T-helper 9 cell (primary cell): ENCODE results near the gene FERD3L.

ENCODE experiments used
- DNase-seq: peaks from one replicate; pipeline ENCODE4 v3.0.0-alpha.2; 2020

FERD3L gene

DNA sequence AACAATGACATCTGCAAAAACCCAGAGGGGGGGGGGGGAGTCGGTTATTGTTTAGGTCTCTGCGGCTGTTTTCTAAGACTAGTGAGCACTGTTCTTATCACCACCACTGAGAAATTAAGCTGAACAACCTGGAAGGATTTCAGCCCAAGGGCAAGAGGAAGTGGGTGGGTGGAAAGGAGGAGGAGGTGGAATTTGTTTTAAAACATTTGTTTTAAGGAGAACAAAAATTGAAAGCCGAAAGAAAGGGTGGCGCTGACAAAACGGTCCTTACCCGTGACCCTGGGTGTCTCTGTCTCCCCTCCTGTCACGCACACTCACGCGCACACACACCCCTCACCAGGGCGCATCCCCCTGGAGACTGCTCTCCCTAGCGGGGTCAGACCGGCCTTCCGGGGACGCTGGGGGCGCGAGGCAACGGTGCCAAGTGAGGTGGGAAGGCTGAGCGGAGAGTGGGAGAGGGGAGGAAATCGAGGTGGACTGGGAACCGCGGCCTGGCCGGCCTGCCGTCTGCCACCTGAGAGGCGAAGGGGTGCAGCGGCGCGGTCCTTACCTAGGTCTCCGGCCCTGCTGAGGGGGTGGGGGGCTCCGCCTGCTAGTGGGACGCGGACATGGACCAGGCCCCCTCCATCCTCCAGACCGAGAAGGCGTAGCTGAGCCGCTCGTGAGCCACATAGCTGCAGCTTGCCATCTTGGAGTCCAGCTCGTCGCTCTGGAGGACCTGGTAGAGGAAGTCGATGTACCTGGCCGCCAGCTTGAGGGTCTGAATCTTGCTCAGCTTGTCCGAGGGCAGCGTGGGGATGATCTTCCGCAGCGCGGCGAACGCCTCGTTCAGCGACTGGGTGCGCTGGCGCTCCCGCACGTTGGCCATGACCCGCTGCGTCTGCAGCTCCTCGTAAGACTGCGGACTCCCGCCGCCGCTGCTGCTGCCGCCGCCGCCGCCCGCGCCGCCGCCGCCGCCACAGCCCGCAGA lies 28.8 kb downstream of the FERD3L start:
- DNase-seq = no peak

DNA sequence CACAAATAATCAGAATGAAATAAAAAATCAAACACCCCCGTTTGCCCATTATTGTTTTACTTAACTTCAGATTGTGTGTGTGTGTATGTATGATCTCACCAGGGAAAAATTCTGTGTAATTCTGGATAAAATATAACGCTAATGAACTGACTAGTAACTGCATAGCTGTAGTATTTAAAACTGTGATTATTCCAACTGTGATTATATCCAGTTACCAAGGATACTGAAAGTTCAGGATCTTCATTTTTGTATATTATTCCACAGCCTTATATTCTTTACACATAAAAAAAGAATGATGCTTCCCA lies 30.7 kb downstream of the FERD3L start:
- DNase-seq = no peak

DNA sequence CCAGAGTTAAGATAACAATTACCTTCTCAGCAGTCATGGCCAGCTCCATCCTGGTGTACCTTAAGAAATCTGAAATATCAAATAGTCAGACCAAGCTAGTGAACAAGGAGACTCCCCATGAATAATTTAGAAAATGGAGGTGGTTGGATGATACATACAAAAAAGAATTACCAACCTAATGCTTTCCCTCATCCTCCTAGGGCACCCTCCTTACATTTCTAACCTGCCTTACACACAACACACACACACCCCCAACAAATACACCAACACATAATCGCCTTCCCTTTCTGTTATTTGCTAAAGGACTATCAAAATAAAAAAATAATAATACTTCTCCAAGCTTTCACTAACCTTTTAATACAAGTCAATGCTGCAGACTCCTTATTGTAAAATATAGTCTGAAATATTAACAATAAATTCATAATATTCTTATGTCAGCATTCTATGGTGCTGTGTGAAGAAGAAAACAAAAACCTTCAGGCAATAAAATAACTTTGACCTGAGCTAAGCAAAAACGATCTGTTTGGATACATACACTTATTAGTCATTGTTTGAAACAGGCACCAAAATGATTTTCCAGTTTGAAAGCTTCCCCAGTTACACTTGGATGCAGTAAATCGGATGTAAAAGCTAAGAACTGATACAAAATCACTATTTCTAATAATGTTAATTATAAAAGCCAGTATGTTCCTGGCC lies 31.2 kb downstream of the FERD3L start:
- no peak for DNase-seq

DNA sequence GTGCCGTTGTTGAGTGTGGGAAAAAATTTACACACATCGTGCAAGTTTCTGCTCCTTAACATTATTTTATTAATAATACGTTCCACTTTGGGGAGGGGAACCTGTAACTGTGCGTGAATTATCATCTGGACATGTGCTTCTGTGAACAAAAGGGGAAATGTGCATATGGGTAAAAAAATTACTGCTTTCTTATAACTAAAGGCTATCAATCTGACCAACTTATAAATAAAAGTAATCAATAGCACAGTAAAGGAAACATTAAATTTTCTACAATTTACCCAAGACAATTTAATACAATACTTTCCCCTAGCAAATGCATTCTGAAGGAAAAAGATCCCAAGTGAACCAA lies 32.2 kb downstream of the FERD3L start:
- DNase-seq = no peak

DNA sequence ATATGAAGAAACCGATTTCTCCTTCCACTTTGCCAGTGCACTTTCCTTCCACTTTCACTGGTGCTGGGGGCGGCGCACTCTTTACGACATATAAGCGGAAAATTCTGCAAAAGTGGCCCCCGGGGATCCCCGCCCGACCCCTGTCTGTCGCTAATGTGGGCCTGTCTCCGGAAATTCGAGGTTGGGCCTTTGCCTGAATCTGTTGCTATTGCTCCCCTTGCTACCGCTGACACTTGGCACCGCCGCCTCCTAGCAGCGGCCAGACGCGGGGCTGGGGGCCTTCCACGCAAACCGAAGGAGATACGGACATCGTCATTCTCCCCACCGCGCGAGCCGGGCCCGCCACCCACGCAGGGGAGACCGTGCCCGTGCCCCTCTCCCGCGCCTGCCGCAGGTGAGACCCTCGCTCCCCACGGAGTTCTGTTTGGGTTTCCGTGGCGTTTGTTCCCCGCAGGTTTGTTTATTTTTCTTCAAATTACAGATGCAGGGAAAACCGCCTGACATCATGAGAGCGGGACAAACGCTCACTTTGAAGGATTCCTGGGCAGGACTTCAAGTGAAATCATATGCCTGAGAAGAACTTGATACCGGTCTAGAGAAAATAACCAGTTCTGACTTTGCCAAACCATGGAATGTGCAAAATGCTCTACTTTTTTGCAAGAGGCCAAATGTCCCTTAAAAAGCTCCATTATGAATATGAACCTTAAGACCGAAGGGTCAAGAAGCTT lies 32.8 kb downstream of the FERD3L start:
- DNase-seq = no peak

DNA sequence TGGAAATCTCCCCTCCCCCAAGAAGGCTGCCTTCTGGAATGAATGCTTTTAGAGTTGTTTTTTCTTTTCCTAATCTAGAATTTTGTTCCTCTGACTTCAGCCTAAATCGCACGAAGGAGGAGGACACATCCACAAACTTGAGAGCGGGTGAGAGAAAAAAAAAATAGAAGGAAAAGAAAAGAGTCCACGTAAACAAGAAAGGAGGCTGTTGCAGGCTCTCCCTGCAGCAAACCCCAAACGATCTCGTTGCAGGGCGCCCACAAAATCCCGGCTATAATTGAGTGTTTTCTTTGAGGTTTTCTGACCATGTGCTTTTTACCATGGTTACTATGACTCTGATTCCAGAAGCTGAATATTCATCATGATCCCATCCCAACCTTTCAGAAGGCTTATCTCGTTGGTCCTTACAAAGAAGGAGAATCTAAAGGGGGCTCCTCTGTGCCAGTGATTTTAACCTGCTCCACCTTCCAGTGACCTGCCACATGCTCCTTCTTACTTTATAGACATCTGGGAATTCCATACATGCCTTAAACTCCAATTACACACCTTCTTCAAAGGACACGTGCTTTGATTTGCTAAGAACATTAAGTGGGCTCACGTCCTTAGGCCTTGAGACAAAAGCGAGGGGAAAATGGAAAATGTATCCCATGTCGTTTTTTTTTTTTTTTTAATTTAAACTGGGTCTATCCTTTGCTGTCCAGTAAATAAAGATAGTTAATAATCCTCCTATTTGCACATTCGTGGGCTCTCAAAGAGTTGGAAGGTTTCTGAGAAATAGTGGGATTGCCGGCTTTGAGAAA lies 33.5 kb downstream of the FERD3L start:
- no peak for DNase-seq

DNA sequence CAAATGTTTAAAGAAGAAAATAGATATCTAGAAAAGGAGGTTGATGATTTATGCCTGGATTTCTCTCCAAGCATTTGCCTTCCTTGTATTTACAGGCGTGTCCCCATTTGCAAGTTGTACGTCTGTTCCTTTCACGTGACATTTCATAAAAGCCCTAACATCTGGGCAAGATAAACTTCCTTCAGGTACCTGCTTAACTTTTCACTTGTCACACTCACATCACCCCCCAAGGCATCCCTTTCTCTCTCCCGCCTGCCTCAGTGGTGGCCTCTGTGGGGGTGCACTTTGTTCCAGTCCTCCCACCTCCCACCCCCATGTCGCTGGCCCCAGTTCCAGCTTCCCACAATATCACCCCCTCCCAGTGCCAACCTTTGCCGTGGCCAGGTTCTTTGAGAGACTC lies 34.4 kb downstream of the FERD3L start:
- no peak for DNase-seq

DNA sequence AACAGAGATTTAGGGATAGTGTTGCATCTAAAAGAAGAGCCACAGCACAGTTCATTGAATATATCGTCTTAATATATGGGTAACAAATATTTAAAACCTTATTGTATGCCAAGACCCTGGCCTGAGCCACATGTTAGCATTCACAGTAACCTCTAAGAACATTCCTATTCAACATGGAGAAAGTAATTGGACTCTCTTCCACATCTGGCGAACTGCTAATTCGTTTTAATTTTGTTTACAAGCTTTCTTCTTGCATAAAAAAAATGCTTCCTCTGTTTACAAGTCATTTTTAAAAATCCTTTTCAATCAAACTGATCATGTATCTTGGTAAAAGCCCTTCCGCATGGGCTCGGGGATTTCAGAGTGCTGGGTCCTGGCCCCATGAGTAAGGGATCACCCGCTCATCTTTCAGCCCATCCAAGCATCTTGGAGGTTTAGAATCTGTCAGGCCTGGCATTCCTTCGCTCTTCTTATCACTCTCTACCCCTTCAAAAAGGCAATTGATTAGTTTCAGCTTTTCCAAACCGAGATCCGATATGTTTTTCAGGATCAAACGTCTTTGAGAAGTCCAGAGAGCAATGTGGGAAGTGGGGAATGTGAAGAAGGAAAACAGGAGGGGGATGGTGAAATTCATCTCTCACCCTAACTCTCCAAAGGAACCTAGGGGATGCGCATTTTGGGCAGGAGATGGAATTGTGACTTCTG lies 35.0 kb downstream of the FERD3L start:
- no peak for DNase-seq

DNA sequence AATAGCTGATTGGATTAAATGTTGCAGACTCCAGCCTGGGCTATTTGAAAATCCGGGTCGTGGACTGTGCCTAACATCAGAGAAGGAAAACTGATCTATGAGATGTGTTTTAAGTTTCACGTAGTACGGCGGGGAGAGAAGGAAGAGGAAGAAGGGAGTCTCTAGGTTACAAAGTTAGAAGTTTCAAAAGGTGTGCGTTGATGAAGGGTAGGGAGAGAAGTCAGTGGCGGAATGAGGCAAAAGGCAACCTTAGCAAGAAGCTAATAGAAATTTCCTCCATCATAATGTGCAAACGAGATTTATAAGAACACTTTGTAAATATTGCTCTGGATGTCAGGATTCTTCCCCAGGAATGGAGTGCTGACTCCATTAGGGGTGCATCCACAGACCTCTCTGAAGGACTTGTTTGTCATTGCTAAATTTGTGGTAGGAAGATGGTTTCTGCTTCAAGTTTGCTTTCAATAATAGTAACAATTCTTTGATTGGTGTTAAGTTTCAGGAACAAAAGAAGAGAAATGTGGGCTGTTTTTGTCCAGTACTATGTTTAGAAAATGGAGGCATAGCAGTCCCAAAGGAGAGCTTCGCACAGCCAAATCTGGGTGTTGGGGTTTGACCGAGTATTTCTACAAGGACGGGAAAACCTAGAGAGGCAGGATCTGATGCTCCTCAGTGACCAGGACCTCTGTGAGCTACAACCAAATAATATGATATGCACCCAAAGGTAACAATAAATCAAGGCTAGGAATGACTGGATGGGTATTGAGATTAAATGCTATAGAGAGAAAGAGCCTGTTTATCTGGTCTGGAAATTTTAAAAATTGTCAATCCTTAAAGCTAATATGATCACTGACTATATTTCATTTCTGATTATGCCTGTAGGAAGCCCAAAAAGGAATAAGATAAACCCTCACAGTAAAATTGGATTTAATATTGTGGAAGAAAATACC lies 35.9 kb downstream of the FERD3L start:
- DNase-seq = no peak

DNA sequence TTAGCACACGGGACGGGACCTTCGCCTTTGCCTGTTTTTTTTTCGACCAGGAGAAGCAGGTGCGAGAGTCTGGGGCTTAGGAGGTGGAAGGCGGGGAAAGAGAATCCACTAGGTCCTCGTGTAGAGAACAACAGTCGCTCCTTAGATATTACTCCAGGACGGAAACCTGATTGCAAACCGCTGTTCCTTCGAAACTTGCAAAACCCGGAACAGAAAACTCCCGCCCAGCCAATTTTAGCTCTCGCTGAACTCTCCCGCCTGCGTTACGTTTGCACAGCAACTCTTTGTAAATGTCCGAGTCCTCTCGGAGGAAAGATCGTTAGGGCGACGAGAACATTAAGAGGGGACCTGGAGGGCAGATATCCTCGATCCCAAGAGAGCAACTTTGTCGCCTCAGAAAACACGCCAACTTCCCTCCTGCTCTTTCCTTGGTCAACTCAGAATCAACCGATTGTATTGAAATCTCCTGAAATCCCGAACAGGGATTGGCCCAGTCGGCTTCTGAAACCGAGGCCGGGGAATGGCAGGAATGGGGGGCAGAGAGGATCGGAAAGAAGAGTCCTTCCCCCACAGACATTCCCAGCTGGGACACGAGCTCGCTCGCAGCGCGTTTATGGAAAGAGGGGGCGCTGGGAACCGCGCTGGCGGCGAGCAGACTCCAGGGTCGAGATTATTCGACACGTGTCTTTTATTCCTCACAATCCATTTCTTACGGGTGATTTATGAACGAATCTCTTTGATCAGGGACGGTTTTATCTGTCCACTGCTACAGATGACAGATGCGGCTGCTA lies 37.7 kb downstream of the FERD3L start:
- DNase-seq = no peak

DNA sequence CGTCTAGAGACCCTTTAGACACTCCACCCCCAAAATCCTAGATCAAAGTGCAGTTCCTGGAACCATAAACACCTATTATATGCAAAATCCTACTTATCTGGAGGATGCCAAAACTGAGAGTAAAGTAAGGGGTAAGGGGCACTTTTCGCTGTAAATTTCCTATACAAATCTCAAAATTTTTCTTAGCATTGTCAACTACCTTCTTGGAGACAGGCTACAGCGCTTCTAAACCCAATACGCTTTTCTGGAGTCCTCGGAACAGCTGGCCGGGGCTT lies 38.2 kb downstream of the FERD3L start:
- DNase-seq = no peak

DNA sequence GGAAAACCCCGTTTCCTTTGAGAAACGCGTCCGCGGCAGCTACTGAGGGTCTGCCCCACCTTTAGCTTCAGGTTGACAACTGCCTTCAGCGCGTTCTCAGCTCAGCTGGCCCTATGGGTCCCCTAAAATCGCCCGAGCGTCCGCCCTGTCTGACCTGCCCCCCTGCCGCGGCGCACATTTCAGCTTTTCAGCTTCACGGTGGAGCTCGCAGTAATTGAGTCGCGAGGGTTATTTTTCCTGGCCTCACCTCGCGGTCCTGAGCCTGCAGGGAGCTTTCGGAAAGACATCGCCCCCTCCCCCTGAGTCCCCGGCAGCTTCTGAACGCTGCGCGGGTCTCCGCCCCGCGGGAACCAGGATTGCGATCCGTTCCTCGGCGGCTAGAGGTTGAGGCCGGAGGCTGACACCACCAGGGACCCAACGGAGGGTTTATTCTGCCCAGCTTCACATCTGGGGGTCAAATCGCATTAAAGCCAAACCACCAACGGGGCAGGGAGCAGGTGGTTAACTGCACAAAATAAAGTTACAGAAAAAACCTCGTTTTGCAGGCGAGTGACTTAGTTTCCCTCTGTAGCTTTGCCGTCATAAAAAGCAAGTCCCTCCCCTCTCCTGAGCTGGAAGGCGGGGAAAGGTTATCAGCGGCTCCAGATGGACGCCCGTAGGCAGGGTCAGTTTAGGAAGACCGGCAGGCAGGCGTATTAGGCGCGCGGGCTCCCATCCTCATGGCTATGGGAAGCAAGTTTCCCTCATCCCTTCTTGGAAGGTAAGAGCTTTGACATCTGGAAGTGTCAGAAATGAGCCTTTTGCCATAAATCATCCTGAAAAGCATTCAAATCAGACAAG lies 38.8 kb downstream of the FERD3L start:
- no peak for DNase-seq

DNA sequence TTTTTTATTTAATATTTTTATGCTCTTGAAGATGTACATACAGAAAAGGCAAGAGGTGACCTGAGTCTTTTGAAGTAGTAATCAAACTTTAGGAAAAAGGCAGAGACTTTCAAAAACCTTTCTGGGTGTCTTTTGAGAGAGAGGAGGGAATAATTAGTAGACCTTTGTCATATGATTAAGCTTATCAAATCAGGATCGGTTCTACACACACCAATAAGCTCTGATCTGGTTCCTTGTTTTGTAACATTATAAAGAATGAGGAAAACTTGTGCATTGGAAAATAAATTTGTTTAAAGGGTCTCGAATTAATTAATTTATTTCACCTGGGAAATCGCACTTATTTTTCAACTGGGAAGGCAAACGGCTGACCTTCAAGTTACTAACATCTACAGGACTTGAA lies 39.7 kb downstream of the FERD3L start:
- DNase-seq = no peak

DNA sequence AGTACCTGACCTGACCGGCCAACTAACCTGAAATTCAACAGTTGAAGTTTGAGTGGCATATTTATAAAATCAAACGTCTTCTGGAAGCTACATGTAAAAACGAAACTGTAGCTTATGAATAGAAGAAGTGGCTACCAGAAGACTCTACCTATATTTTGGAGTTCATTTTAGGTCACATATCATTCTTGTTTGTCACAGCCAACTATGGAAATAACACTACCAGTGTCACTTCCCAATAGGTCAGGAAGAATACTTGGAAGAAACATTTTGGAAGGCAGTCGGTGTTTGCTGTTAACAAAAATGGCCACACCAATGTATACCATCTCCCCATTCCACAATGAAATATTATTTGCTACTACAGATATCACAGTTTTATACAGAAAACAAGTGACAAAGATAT lies 40.4 kb downstream of the FERD3L start:
- no peak for DNase-seq

DNA sequence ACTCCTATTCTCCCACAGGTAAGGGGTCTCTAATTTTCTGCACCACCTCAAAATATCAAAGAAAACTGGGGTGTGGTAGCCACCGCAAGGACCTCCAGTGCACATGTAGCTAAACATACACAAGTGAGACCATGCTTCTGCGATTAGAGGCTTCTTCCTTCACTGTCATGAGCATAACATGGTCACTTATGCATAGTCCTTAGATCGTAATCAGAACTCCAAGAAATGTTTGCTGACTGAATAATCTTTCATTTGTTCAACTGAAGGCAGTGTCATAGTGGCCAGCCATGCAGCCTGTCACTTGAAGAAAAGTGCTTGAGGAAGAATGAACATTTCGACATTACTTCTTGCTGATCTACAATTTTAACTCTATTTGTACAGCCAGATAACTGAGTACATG lies 42.3 kb downstream of the FERD3L start:
- DNase-seq = no peak

DNA sequence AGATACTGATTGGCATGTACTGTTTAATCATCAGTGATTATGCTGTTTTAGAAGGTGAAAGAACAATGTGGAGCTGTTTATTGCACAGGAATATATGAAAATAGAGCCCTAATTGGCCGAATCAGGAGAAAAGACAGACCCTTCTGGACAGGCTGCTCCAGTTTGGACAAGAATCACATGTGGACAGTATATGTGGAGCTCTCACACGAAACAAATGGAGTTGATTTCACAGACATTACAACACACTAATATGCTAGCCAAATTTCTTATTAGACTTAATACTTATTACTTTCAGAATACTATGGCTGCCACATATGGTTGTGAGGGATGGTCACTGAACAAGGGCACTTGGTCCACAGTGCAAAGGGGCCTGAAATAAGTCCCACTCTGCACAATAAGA lies 43.3 kb downstream of the FERD3L start:
- DNase-seq = no peak

DNA sequence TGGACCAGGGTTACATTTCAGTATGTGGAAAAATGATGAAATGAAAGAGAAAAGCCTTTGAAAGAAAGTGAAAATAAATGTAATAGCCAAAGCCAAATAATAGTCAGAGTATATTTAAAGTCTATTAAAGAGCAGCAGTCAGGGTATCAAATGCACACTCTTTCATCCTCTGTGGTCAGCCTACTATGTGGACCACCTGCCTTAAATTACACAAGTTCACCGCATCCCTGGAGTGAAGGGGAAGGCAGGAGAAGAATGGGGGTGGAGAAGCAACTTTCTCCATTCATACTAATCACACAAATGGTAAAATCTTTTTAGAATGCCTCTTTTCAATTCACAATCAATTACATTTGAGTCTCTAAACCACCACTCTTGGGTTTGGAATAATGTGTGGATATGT lies 43.7 kb downstream of the FERD3L start:
- DNase-seq = no peak

DNA sequence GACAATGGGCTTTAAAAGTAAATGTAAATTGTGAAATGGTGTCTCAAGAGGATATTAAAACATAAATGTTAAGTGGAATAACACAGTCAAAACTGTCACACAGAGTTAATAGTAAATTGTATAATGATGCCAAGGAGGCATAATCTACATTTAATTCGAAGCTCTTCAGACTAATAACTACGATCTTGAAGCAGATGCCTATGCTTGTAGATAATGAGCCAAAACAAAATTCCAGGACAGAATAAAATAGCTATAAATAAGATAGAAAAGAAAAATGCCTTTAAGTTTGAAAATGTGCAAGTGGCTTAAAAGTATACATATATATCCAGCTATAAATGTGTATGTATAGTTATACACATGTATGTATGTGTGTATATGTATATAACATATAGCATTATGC lies 45.3 kb downstream of the FERD3L start:
- no peak for DNase-seq

DNA sequence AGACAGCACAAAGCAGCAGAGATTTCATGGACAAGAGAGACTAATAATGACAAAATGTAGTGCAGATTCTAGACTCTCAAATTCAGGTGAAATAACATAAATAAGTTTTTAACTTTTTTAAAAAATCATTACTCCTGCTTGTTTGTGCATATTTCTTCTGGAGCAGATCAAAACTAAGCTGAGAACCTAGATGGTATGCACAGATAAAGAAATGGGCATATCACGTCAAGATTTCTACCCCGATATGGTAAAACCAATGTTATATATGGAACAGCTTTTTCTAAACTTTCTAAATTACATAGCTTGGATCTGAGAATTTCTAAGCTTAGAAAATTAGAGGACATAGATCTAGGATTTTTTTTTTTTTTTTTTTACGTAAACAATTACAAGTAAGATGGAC lies 46.0 kb downstream of the FERD3L start:
- DNase-seq = no peak

DNA sequence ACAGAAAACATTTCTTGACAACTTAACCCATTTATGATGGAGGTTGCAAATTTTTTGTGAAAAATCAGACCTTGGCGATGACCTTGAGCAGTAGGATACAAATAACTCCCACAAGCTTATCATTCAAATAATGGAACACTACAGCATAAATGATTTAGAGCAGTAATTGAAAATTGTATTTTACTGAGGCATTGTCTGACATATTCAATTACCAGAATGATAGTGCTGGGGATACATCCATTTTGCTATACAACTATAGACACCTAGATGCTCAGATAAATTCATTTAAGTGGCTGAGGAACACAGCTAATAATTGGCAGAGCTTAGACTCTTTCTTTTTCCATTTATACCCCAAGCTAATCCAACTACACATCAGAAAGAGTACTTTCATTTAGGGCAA lies 46.7 kb downstream of the FERD3L start:
- DNase-seq = no peak
